GM11168 (cell line): ENCODE results near the gene XPO6.

Source experiments
- in situ Hi-C: fragments of 300-500 bp; cut with MboI; formaldehyde crosslinking; loops from one replicate; pipeline ENCODE4 v1.12.0; 2022; ENCODE audit warnings: low sequenced_read_pairs; ENCODE audit not compliant: unreplicated experiment

XPO6 gene

GRCh38 chr16:28188085-28188916 is 23.5 kb downstream of the XPO6 start:
- in situ Hi-C loops: no loop called here

GRCh38 chr16:28187595-28188004 is 24.2 kb downstream of the XPO6 start:
- in situ Hi-C loops: no loop called here

- in situ Hi-C loops: no loop called here
Measured at GRCh38 chr16:28186752-28187151, 25.0 kb downstream of the XPO6 start.

GRCh38 chr16:28185696-28186095 is 26.1 kb downstream of the XPO6 start:
- in situ Hi-C loops: no loop called here

- in situ Hi-C loops: no loop called here
Measured at GRCh38 chr16:28184625-28185024, 27.1 kb downstream of the XPO6 start.

GRCh38 chr16:28183930-28184329 is 27.8 kb downstream of the XPO6 start:
- in situ Hi-C loops: no loop called here

GRCh38 chr16:28183484-28183883 is 28.3 kb downstream of the XPO6 start:
- in situ Hi-C loops: no loop called here

- in situ Hi-C loops: no loop called here
Measured at GRCh38 chr16:28182801-28183200, 29.0 kb downstream of the XPO6 start.

- in situ Hi-C loops: no loop called here
Measured at GRCh38 chr16:28182183-28182582, 29.6 kb downstream of the XPO6 start.

GRCh38 chr16:28181515-28181914 is 30.2 kb downstream of the XPO6 start:
- in situ Hi-C loops: no loop called here

- in situ Hi-C loops: no loop called here
Measured at GRCh38 chr16:28180655-28181460, 30.9 kb downstream of the XPO6 start.

- in situ Hi-C loops: no loop called here
Measured at GRCh38 chr16:28179354-28179753, 32.4 kb downstream of the XPO6 start.

- in situ Hi-C loops: no loop called here
Measured at GRCh38 chr16:28175715-28176114, 36.0 kb downstream of the XPO6 start.

- in situ Hi-C loops: no loop called here
Measured at GRCh38 chr16:28172336-28172735, 39.4 kb downstream of the XPO6 start.

GRCh38 chr16:28171816-28172215 is 39.9 kb downstream of the XPO6 start:
- in situ Hi-C loops: no loop called here

GRCh38 chr16:28168991-28169554 is 42.7 kb downstream of the XPO6 start:
- in situ Hi-C loops: no loop called here

GRCh38 chr16:28167730-28168129 is 44.0 kb downstream of the XPO6 start:
- in situ Hi-C loops: no loop called here

- in situ Hi-C loops: no loop called here
Measured at GRCh38 chr16:28167221-28167620, 44.5 kb downstream of the XPO6 start.

- in situ Hi-C loops: no loop called here
Measured at GRCh38 chr16:28166394-28167208, 45.2 kb downstream of the XPO6 start.

GRCh38 chr16:28165598-28165997 is 46.2 kb downstream of the XPO6 start:
- in situ Hi-C loops: no loop called here
